MCF 10A (cell line): ENCODE results near the gene PHF21A. TPM values are rescaled to one million over a fixed set of nuclear protein-coding genes. Genes with fewer than 3 reads are reported as not detected.
A peak's percentile ranks its signal among the peaks of the same experiment; 100 is the strongest.

Experiments used
- Bru-seq: library from RNA; stranded (reverse); fragments of 400-500 nt; gene quantifications from one replicate; lab custom pipeline; 2021; lab: Mats Ljungman, UMichigan
- BruChase-seq, 2 experiments: library from RNA; stranded (reverse); fragments of 400-500 nt; gene quantifications; one replicate each; lab custom pipeline; 2021; lab: Mats Ljungman, UMichigan
- BruUV-seq: library from RNA; stranded (reverse); fragments of 400-500 nt; replicated peaks from 2 replicates; lab custom pipeline; 2021; lab: Mats Ljungman, UMichigan
- CTCF ChIA-PET: fragments of 300-600 bp; sonication (Branson Sonifier 250); formaldehyde crosslinking; extraction: SDS; loops from one replicate; lab custom pipeline; 2021; ENCODE audit warnings: antibody characterized with exemption, inconsistent platforms; lab: Yijun Ruan, JAX
- POLR2A ChIA-PET: fragments of 300-600, 350-650 bp; sonication (Branson Sonifier 250); formaldehyde crosslinking; extraction: SDS; loops from one replicate; lab custom pipeline; 2020; ENCODE audit warnings: antibody characterized with exemption, inconsistent platforms; lab: Yijun Ruan, JAX
- DNase-seq: peaks from one replicate; pipeline ENCODE4 v3.0.0-alpha.2; 2018; ENCODE audit not compliant: unreplicated experiment
- H3K27ac Mint-ChIP-seq: one replicate; pipeline ENCODE4 v1.8.0; 2022; ENCODE audit warnings: mild to moderate bottlenecking, low read depth, mixed read lengths; ENCODE audit not compliant: unreplicated experiment
- H3K27me3 Mint-ChIP-seq: one replicate; pipeline ENCODE4 v1.8.0; 2022; ENCODE audit warnings: mixed read lengths; ENCODE audit not compliant: insufficient read depth, unreplicated experiment
- H3K36me3 Mint-ChIP-seq: one replicate; pipeline ENCODE4 v1.8.0; 2022; ENCODE audit warnings: mild to moderate bottlenecking, moderate library complexity, mixed read lengths; ENCODE audit not compliant: insufficient read depth, unreplicated experiment
- H3K4me1 Mint-ChIP-seq: one replicate; pipeline ENCODE4 v1.8.0; 2022; ENCODE audit warnings: mixed read lengths; ENCODE audit not compliant: insufficient read depth, unreplicated experiment
- H3K4me3 Mint-ChIP-seq: one replicate; pipeline ENCODE4 v1.8.0; 2022; ENCODE audit warnings: mild to moderate bottlenecking, moderate library complexity, mixed read lengths; ENCODE audit not compliant: unreplicated experiment
- H3K9me3 Mint-ChIP-seq: one replicate; pipeline ENCODE4 v1.8.0; 2022; ENCODE audit warnings: mixed read lengths; ENCODE audit not compliant: unreplicated experiment
- CTCF ChIP-seq: fragments of 200-600 bp; IDR thresholded peaks from one replicate; pipeline ENCODE4 v1.8.0; 2022; ENCODE audit warnings: antibody characterized with exemption, mild to moderate bottlenecking; ENCODE audit not compliant: unreplicated experiment
- intact Hi-C: fragments of 100-400 bp; cut with micrococcal nuclease; formaldehyde crosslinking; loops from 2 replicates; pipeline ENCODE4 v1.14.1; 2022
- long read RNA-seq: library from polyadenylated mRNA; stranded (forward); transcript quantifications from one replicate; pipeline ENCODE4 v2.0.0, GENCODE V29; 2022
- total RNA-seq: library from RNA; stranded (reverse); gene quantifications from 2 replicates; pipeline ENCODE4 v1.2.3, GENCODE V29; 2022

The PHF21A gene
- total RNA-seq (33.2 and 37.6 TPM in 2 replicates), Bru-seq, nascent RNA (percentile 79 among the genes with signal in this experiment), BruChase-seq, experiment 1, labeled RNA remaining after a 6-hour chase (percentile 67 among the genes with signal in this experiment), BruChase-seq, experiment 2, labeled RNA remaining after a 2-hour chase (percentile 75 among the genes with signal in this experiment)
- long read RNA-seq, partial matches to known transcripts = 7 of 23 reads
- long read RNA-seq, other reads (novel, unspliced or antisense) = 16 of 23 reads

- no peaks in the 10 kb centered on the region for H3K27me3 Mint-ChIP-seq
- no peaks in the 10 kb centered on the region for H3K9me3 Mint-ChIP-seq
- peak within 1 kb of the TSS; percentile 94 for H3K4me3 Mint-ChIP-seq
- no peak for TF ChIP-seq CTCF
- peak within 1 kb of the TSS; percentile 83 for H3K27ac Mint-ChIP-seq
- ChIA-PET POLR2A (interaction anchor here (0.5 to 4.4 kb wide), 12 partner anchors 16 to 250 kb away, joined by 3 to 28 read pairs (median 4); partner anchors contain the start of gene PEX16), CTCF (interaction anchor here (0.9 to 1.2 kb wide), 2 partner anchors 46 to 117 kb away, joined by 3 to 7 read pairs; no protein-coding TSS in a partner anchor)
- no TSS peak for BruUV-seq
- H3K36me3 Mint-ChIP-seq = peaks cover 5% of the 10 kb centered on the region
- DNase-seq = peak; percentile 88
- intact Hi-C loops = loop anchor here (1.0 kb wide), 1 partner anchor 118 kb away; no protein-coding TSS in a partner anchor
- peaks cover 21% of the 10 kb centered on the region for H3K4me1 Mint-ChIP-seq
These were observed at the start of gene PHF21A for GRCh38 chr11:46121301-46121723. TSS of gene PHF21A (minus strand) at chr11:46121454. CDS start at chr11:46084219, 37,235 bp downstream.

DNA sequence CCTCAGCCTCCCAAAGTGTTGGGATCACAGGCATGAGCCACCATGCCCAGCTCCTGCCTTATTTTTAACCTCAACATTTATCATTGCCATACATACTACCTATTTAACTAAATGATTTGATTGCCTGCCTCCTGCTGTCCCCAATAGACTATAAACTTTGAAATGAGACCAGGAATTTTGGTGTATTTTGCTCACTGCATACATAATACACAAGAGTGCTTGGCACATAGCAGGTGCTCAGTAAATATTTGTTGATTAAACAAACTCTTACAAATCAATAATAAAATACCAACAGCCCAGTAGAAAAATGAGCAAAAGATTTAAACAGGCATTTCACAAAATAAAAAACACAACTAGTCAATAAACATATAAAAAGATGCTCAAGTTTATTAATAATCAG, 49.5 kb upstream of the PHF21A start:
- TF ChIP-seq CTCF = no peak
- no peak overlapping the region for H3K4me3 Mint-ChIP-seq
- ChIA-PET CTCF (no interaction called here), POLR2A (no interaction called here)
- no peaks in the 10 kb centered on the region for H3K4me1 Mint-ChIP-seq
- H3K27ac Mint-ChIP-seq = no peak overlapping the region
- peaks cover 11% of the 10 kb centered on the region for H3K27me3 Mint-ChIP-seq
- no peak for DNase-seq
- intact Hi-C loops = no loop called here
- no TSS peak for BruUV-seq
- H3K36me3 Mint-ChIP-seq = no peaks in the 10 kb centered on the region
- no peaks in the 10 kb centered on the region for H3K9me3 Mint-ChIP-seq

GRCh38 chr11:46162700-46163099, 41.4 kb upstream of the PHF21A start:
- POLR2A ChIA-PET = no interaction called here
- TF ChIP-seq CTCF = no peak
- CTCF ChIA-PET = interaction anchor here (2.3 kb wide), 1 partner anchor 39 kb away, joined by 5 read pairs; no protein-coding TSS in a partner anchor
- intact Hi-C loops = no loop called here
- Mint-ChIP-seq H3K36me3 (no peaks in the 10 kb centered on the region), H3K27me3 (no peaks in the 10 kb centered on the region), H3K4me3 (no peak overlapping the region), H3K27ac (no peak overlapping the region), H3K4me1 (peaks cover 19% of the 10 kb centered on the region), H3K9me3 (no peaks in the 10 kb centered on the region)
- no peak for DNase-seq
- BruUV-seq = no TSS peak

GRCh38 chr11:46161201-46161600, 39.9 kb upstream of the PHF21A start:
- ChIA-PET CTCF (interaction anchor here (1.1 to 3.5 kb wide), 7 partner anchors 18 to 148 kb away, joined by 3 to 18 read pairs (median 4); no protein-coding TSS in a partner anchor), POLR2A (interaction anchor here (0.6 to 1.7 kb wide), 5 partner anchors 24 to 357 kb away, joined by 3 to 7 read pairs (median 4); partner anchors contain the start of gene PHF21A)
- Mint-ChIP-seq H3K27ac (no peak overlapping the region), H3K36me3 (no peaks in the 10 kb centered on the region), H3K4me3 (no peak overlapping the region), H3K27me3 (no peaks in the 10 kb centered on the region), H3K9me3 (no peaks in the 10 kb centered on the region), H3K4me1 (peaks cover 19% of the 10 kb centered on the region)
- BruUV-seq = no TSS peak
- no peak for DNase-seq
- intact Hi-C loops = no loop called here
- no peak for TF ChIP-seq CTCF
